ENCODE measurements around the gene TMEM132D.

- TF ChIP-seq CTCF (IDR thresholded peaks at IDR 0.05; ENCODE audit: insufficient read depth, low read depth, low read length) (no peak), EZH2 (IDR thresholded peaks at IDR 0.05; ENCODE audit: insufficient read depth, low read length) (no peak)
Observed at GRCh38 chr12:129409281-129409680, 494.5 kb downstream of the TMEM132D start.

Measured in astrocyte (in vitro differentiated cells and primary cell).